Neural cell (in vitro differentiated cells): Measurements from ENCODE around the gene CMC1.

Experiments
- CTCF ChIP-seq: fragments of 450-650 bp; IDR thresholded peaks from 2 replicates; pipeline ENCODE4 v1.5.1; 2014; ENCODE audit warnings: antibody characterized with exemption, mild to moderate bottlenecking, moderate library complexity; ENCODE audit not compliant: poor library complexity, severe bottlenecking
- EP300 ChIP-seq: fragments of 450-650 bp; conservative IDR thresholded peaks from 2 replicates; pipeline ENCODE4 v1.6.1; 2014; ENCODE audit warnings: antibody characterized with exemption, mild to moderate bottlenecking, moderate library complexity; ENCODE audit not compliant: poor library complexity, severe bottlenecking
- EZH2 ChIP-seq: fragments of 200-600, 300-800 bp; shearing (Covaris generic), sonication (generic); IDR thresholded peaks from 2 replicates; pipeline ENCODE4 v1.6.1; 2014; ENCODE audit warnings: antibody characterized with exemption, low read length, borderline replicate concordance, mild to moderate bottlenecking; ENCODE audit not compliant: insufficient read depth, poor library complexity, severe bottlenecking
- MXI1 ChIP-seq: fragments of 450-650 bp; conservative IDR thresholded peaks from 2 replicates; pipeline ENCODE4 v1.6.1; 2014; ENCODE audit warnings: antibody characterized with exemption, mild to moderate bottlenecking; ENCODE audit not compliant: poor library complexity, severe bottlenecking
- POLR2AphosphoS5 ChIP-seq: IDR thresholded peaks from 2 replicates; pipeline ENCODE4 v1.6.1; 2012
- RAD21 ChIP-seq: fragments of 450-650 bp; conservative IDR thresholded peaks from 2 replicates; pipeline ENCODE4 v1.6.1; 2014; ENCODE audit warnings: antibody characterized with exemption, mild to moderate bottlenecking, moderate library complexity
- REST ChIP-seq: IDR thresholded peaks from 2 replicates; pipeline ENCODE4 v1.6.1; 2012; ENCODE audit warnings: borderline replicate concordance
- SMC3 ChIP-seq: fragments of 450-650 bp; conservative IDR thresholded peaks from 2 replicates; pipeline ENCODE4 v1.6.1; 2014; ENCODE audit warnings: antibody characterized with exemption, mild to moderate bottlenecking, moderate library complexity; ENCODE audit not compliant: poor library complexity
- TAF1 ChIP-seq: IDR thresholded peaks from 2 replicates; pipeline ENCODE4 v1.6.1; 2012; ENCODE audit warnings: low read depth

GRCh38 chr3:28218917-28219198, 22.6 kb upstream of the CMC1 start:
- TF ChIP-seq TAF1 = no peak
- no peak for TF ChIP-seq EP300
- TF ChIP-seq CTCF = no peak
- TF ChIP-seq POLR2AphosphoS5 = no peak
- TF ChIP-seq EZH2 = no peak
- TF ChIP-seq MXI1 = no peak
- TF ChIP-seq RAD21 = no peak
- no peak for TF ChIP-seq REST
- no peak for TF ChIP-seq SMC3
